Measurements from ENCODE around the gene TCF7L1. TPM values are rescaled to one million over a fixed set of nuclear protein-coding genes. Genes with fewer than 3 reads are reported as not detected.

Gene TCF7L1
- polyA plus RNA-seq, 1 donor (not counting 4 experiments of a cell fraction or from before 2014, with no cell fraction given), result 1.0 TPM

DNA sequence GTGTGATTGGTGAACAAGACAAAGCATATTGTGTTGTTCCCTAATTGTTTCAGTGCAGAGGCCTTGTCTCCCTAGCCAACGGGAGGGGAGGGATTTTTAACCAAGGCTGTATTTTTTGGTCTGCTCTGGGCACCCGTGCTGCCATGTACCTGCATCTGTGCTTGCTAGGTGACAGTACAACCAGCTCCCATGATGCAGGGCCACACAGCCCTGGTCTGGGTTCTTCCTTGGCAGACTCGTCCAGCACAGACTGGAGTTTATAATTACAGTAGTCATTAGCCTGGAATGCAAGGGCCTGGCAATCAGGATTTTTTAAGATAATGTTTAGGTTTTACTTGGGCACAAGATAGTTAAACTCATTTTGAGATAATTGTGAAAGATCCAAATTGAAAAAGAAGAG, 36.4 kb downstream of the TCF7L1 start:
- no peak for DNase-seq (ENCODE audit: low read depth, low spot score)
- dilution Hi-C loops (cut with MboI; ENCODE audit: extremely low pct_ligation_motif_present, low sequenced_read_pairs), result no loop called here

DNA sequence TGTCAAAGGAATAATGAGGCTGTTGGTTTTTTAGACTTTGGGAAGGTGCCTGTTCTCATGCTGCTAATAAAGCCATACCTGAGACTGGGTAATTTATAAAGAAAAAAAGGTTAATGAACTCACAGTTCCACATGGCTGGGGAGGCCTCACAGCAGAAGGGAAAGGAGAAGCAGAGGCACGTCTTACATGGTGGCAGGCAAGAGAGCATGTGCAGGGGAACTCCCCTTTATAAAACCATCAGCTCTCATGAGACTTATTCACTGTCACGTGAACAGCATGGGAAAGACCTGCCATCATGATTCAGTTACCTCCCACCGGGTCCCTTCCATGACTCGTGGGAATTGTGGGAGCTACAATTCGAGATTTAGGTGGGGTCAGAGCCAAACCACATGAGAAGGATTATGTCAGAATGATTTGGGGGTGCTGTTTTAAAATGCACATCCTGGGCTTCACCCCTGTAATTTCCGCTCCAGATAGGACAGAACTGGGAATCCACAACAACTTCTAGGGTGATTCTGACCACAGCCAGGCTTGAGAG, 37.8 kb downstream of the TCF7L1 start:
- no peaks in the 10 kb centered on the region for H3K36me3 ChIP-seq (ENCODE audit: control insufficient read depth in 2 of 2, extremely low read depth in 1 of 2, insufficient read depth in 2 of 2, low read length in 2 of 2)
- no peak overlapping the region for H3K9ac ChIP-seq (ENCODE audit: control insufficient read depth, extremely low read depth, insufficient read depth, low read length)
- DNase-seq (ENCODE audit: low read depth, low spot score) (no peak), FAIRE-seq (no peak)
- TF ChIP-seq EZH2 (IDR thresholded peaks at IDR 0.05; ENCODE audit: low read length), result no peak
- TF ChIP-seq, protein P1, sequence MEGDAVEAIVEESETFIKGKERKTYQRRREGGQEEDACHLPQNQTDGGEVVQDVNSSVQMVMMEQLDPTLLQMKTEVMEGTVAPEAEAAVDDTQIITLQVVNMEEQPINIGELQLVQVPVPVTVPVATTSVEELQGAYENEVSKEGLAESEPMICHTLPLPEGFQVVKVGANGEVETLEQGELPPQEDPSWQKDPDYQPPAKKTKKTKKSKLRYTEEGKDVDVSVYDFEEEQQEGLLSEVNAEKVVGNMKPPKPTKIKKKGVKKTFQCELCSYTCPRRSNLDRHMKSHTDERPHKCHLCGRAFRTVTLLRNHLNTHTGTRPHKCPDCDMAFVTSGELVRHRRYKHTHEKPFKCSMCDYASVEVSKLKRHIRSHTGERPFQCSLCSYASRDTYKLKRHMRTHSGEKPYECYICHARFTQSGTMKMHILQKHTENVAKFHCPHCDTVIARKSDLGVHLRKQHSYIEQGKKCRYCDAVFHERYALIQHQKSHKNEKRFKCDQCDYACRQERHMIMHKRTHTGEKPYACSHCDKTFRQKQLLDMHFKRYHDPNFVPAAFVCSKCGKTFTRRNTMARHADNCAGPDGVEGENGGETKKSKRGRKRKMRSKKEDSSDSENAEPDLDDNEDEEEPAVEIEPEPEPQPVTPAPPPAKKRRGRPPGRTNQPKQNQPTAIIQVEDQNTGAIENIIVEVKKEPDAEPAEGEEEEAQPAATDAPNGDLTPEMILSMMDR (optimal IDR thresholded peaks at IDR 0.05 in 1 of 3, IDR thresholded peaks at IDR 0.05 in 1 of 3, conservative IDR thresholded peaks at IDR 0.05 in 1 of 3; ENCODE audit: extremely low read depth in 1 of 3, insufficient read depth in 2 of 3, low read length in 3 of 3), result no peak
- no peak overlapping the region for H3K4me2 ChIP-seq (ENCODE audit: control insufficient read depth, extremely low read depth, insufficient read depth, low read depth, low read length)
- H3K79me2 ChIP-seq (ENCODE audit: control insufficient read depth, insufficient read depth, low read length), result no peaks in the 10 kb centered on the region
- dilution Hi-C loops (cut with MboI; ENCODE audit: extremely low pct_ligation_motif_present, low sequenced_read_pairs), result no loop called here
- no peak overlapping the region for H3K27ac ChIP-seq (ENCODE audit: control insufficient read depth, insufficient read depth, low read length)
- no peaks in the 10 kb centered on the region for H3K27me3 ChIP-seq (ENCODE audit: control insufficient read depth, extremely low read depth, insufficient read depth, low read length)
- no peak overlapping the region for H2AFZ ChIP-seq (ENCODE audit: control insufficient read depth, low read length)
- no peaks in the 10 kb centered on the region for H3K4me1 ChIP-seq (ENCODE audit: control insufficient read depth, extremely low read depth, insufficient read depth, low read length)
- no peak overlapping the region for H3K4me3 ChIP-seq (ENCODE audit: control insufficient read depth in 2 of 3, extremely low read depth in 1 of 3, insufficient read depth in 2 of 3, low read depth in 1 of 3, low read length in 3 of 3)
- H3K9me1 ChIP-seq (ENCODE audit: control insufficient read depth, extremely low read depth, insufficient read depth, low read length), result no peaks in the 10 kb centered on the region
- H3K9me3 ChIP-seq (ENCODE audit: control insufficient read depth, low read depth, low read length), result no peaks in the 10 kb centered on the region
- no peaks in the 10 kb centered on the region for H4K20me1 ChIP-seq (ENCODE audit: control insufficient read depth, extremely low read depth, insufficient read depth, low read length)

More for the DNA sequence above, 36.4 kb downstream of the TCF7L1 start:
- TF ChIP-seq EZH2 (IDR thresholded peaks at IDR 0.05; ENCODE audit: low read length), result no peak
- TF ChIP-seq, protein P1 (optimal IDR thresholded peaks at IDR 0.05 in 1 of 3, IDR thresholded peaks at IDR 0.05 in 1 of 3, conservative IDR thresholded peaks at IDR 0.05 in 1 of 3; ENCODE audit: extremely low read depth in 1 of 3, insufficient read depth in 2 of 3, low read length in 3 of 3), result no peak
- Histone ChIP-seq H3K9me1 (ENCODE audit: control insufficient read depth, extremely low read depth, insufficient read depth, low read length) (no peaks in the 10 kb centered on the region), H3K4me1 (ENCODE audit: control insufficient read depth, extremely low read depth, insufficient read depth, low read length) (no peaks in the 10 kb centered on the region), H3K4me3 (ENCODE audit: control insufficient read depth in 2 of 3, extremely low read depth in 1 of 3, insufficient read depth in 2 of 3, low read depth in 1 of 3, low read length in 3 of 3) (no peak overlapping the region), H3K9ac (ENCODE audit: control insufficient read depth, extremely low read depth, insufficient read depth, low read length) (no peak overlapping the region), H3K36me3 (ENCODE audit: control insufficient read depth in 2 of 2, extremely low read depth in 1 of 2, insufficient read depth in 2 of 2, low read length in 2 of 2) (no peaks in the 10 kb centered on the region), H3K4me2 (ENCODE audit: control insufficient read depth, extremely low read depth, insufficient read depth, low read depth, low read length) (no peak overlapping the region), H3K27ac (ENCODE audit: control insufficient read depth, insufficient read depth, low read length) (no peak overlapping the region), H2AFZ (ENCODE audit: control insufficient read depth, low read length) (no peak overlapping the region), H4K20me1 (ENCODE audit: control insufficient read depth, extremely low read depth, insufficient read depth, low read length) (no peaks in the 10 kb centered on the region), H3K27me3 (ENCODE audit: control insufficient read depth, extremely low read depth, insufficient read depth, low read length) (no peaks in the 10 kb centered on the region), H3K79me2 (ENCODE audit: control insufficient read depth, insufficient read depth, low read length) (no peaks in the 10 kb centered on the region), H3K9me3 (ENCODE audit: control insufficient read depth, low read depth, low read length) (no peaks in the 10 kb centered on the region)
- FAIRE-seq, result no peak

Measured in keratinocyte (primary cell).